ENCODE measurements around the gene JUN. TPM values are rescaled to one million over a fixed set of nuclear protein-coding genes. Genes with fewer than 3 reads are reported as not detected.

Gene JUN
- total RNA-seq, 4 donors from 2014 or later, result 64.2 to 121 (median 85.9) TPM

GRCh38 chr1:58808077-58808476 is 24.2 kb upstream of the JUN start:
- no peak for TF ChIP-seq CTCF (IDR thresholded peaks at IDR 0.05; ENCODE audit: low read depth)

GRCh38 chr1:58805716-58806571 is 22.1 kb upstream of the JUN start:
- no peak for TF ChIP-seq CTCF (IDR thresholded peaks at IDR 0.05; ENCODE audit: low read depth)

GRCh38 chr1:58804853-58805565 is 21.2 kb upstream of the JUN start:
- TF ChIP-seq CTCF (IDR thresholded peaks at IDR 0.05; ENCODE audit: low read depth), result no peak

GRCh38 chr1:58803858-58804257 is 20.0 kb upstream of the JUN start:
- no peak for TF ChIP-seq CTCF (IDR thresholded peaks at IDR 0.05; ENCODE audit: low read depth)

- no peak for TF ChIP-seq CTCF (IDR thresholded peaks at IDR 0.05; ENCODE audit: low read depth)
Measured at GRCh38 chr1:58802640-58803399, 19.0 kb upstream of the JUN start.

- no peak for TF ChIP-seq CTCF (IDR thresholded peaks at IDR 0.05; ENCODE audit: low read depth)
Measured at GRCh38 chr1:58799650-58800049, 15.8 kb upstream of the JUN start.
